ENCODE results near the gene SIN3A.

SIN3A gene

GRCh38 chr15:75369897-75370581, 81.5 kb downstream of the SIN3A start:
- DNase-seq, result no peak

- no peak for DNase-seq
These were observed 82.7 kb downstream of the SIN3A start for GRCh38 chr15:75368689-75369239.

GRCh38 chr15:75367913-75368688, 83.4 kb downstream of the SIN3A start, which contains the start of gene MAN2C1:
Gene MAN2C1, minus strand, starts transcription at chr15:75368607. Its CDS starts 24 bp downstream, at chr15:75368583.
- DNase-seq, result peak; percentile 96

- DNase-seq, result no peak
These were observed 84.0 kb downstream of the SIN3A start for GRCh38 chr15:75367406-75367912.

GRCh38 chr15:75367006-75367405, 84.5 kb downstream of the SIN3A start:
- no peak for DNase-seq

- no peak for DNase-seq
These were observed 85.3 kb downstream of the SIN3A start for GRCh38 chr15:75366163-75366562.

GRCh38 chr15:75364881-75365280, 86.6 kb downstream of the SIN3A start:
- no peak for DNase-seq

GRCh38 chr15:75363786-75364185, 87.7 kb downstream of the SIN3A start:
- no peak for DNase-seq

GRCh38 chr15:75362642-75363249, 88.7 kb downstream of the SIN3A start:
- DNase-seq, result no peak

GRCh38 chr15:75361989-75362641, 89.4 kb downstream of the SIN3A start:
- no peak for DNase-seq

GRCh38 chr15:75361361-75361988, 90.0 kb downstream of the SIN3A start:
- no peak for DNase-seq

- no peak for DNase-seq
These were observed 90.6 kb downstream of the SIN3A start for GRCh38 chr15:75360856-75361255.

GRCh38 chr15:75360391-75360790, 91.1 kb downstream of the SIN3A start:
- no peak for DNase-seq

- no peak for DNase-seq
These were observed 91.8 kb downstream of the SIN3A start for GRCh38 chr15:75359537-75360250.

GRCh38 chr15:75358771-75359536, 92.5 kb downstream of the SIN3A start:
- no peak for DNase-seq

GRCh38 chr15:75357976-75358673, 93.4 kb downstream of the SIN3A start:
- no peak for DNase-seq

GRCh38 chr15:75356517-75356916, 95.0 kb downstream of the SIN3A start:
- no peak for DNase-seq

- DNase-seq, result no peak
These were observed 95.5 kb downstream of the SIN3A start for GRCh38 chr15:75356006-75356405.

- no peak for DNase-seq
These were observed 96.1 kb downstream of the SIN3A start for GRCh38 chr15:75355369-75355768.

GRCh38 chr15:75354454-75354853, 97.0 kb downstream of the SIN3A start:
- DNase-seq, result no peak
